MM.1S (cell line): Measurements from ENCODE around the gene PRL.

Source experiments
- CTCF ChIP-seq: fragments of 300-600 bp; sonication (generic); IDR thresholded peaks from 2 replicates; pipeline ENCODE4 v1.5.1; 2016; ENCODE audit warnings: antibody characterized with exemption, low read length, mixed read lengths
- EZH2 ChIP-seq: fragments of 300-600 bp; sonication (generic); optimal IDR thresholded peaks from 2 replicates; pipeline ENCODE3; 2017; ENCODE audit warnings: low read depth, mild to moderate bottlenecking, antibody characterized with exemption, low read length, mixed read lengths
- EZH2phosphoT487 ChIP-seq: fragments of 300-600 bp; sonication (generic); IDR thresholded peaks from 2 replicates; pipeline ENCODE4 v1.6.1; 2018; ENCODE audit warnings: antibody characterized with exemption, low read length

GRCh38 chr6:22281341-22282085 is 15.3 kb downstream of the PRL start:
- TF ChIP-seq CTCF (no peak), EZH2 (no peak), EZH2phosphoT487 (no peak)
